Activated B cell treated with CpG ODN at 0.5 μM for 24 hours (primary cell): ENCODE results near the gene HDGFL3. TPM values are rescaled to one million over a fixed set of nuclear protein-coding genes. Genes with fewer than 3 reads are reported as not detected.

Source experiments
- ATAC-seq: fragments of 200-7000 bp; cut with Tn5 transposase; one replicate; pipeline ENCODE4 v1.10.0; 2021; ENCODE audit warnings: low read depth, mild to moderate bottlenecking, moderate library complexity
- CTCF ChIA-PET: fragments of 350-600 bp; sonication (Branson Sonifier 250); formaldehyde crosslinking; loops from one replicate; lab custom pipeline; 2021; ENCODE audit warnings: antibody characterized with exemption; lab: Charles Lee
- POLR2A ChIA-PET: fragments of 350-600 bp; sonication (Branson Sonifier 250); formaldehyde crosslinking; loops from one replicate; lab custom pipeline; 2021; ENCODE audit warnings: antibody characterized with exemption; lab: Charles Lee
- DNase-seq: peaks from one replicate; pipeline ENCODE4 v3.0.0; 2022
- H3K27ac Mint-ChIP-seq: one replicate; pipeline ENCODE4 v1.8.0; 2020; ENCODE audit warnings: mixed read lengths
- H3K27me3 Mint-ChIP-seq: one replicate; pipeline ENCODE4 v1.8.0; 2021; ENCODE audit warnings: mixed read lengths
- H3K36me3 Mint-ChIP-seq: one replicate; pipeline ENCODE4 v1.8.0; 2021; ENCODE audit warnings: low read depth, mixed read lengths
- H3K4me1 Mint-ChIP-seq: one replicate; pipeline ENCODE4 v1.8.0; 2021; ENCODE audit warnings: mixed read lengths
- H3K4me3 Mint-ChIP-seq: one replicate; pipeline ENCODE4 v1.8.0; 2020; ENCODE audit warnings: mild to moderate bottlenecking, mixed read lengths
- H3K9me3 Mint-ChIP-seq: one replicate; pipeline ENCODE4 v1.8.0; 2020; ENCODE audit warnings: mixed read lengths
- intact Hi-C: fragments of 100-400 bp; cut with micrococcal nuclease; formaldehyde crosslinking; loops from one replicate; pipeline ENCODE4 v1.15.1; 2024
- total RNA-seq: library from RNA; stranded (reverse); gene quantifications from 2 replicates; pipeline ENCODE4 v1.2.3, GENCODE V29; 2022
- TF ChIP-seq, protein P1 (sequence below): fragments of 200-600 bp; IDR thresholded peaks from one replicate; pipeline ENCODE4 v1.8.0; 2022; ENCODE audit warnings: antibody characterized with exemption, mild to moderate bottlenecking

The HDGFL3 gene
- total RNA-seq, 1 donor from 2014 or later: 1.8 TPM

DNA sequence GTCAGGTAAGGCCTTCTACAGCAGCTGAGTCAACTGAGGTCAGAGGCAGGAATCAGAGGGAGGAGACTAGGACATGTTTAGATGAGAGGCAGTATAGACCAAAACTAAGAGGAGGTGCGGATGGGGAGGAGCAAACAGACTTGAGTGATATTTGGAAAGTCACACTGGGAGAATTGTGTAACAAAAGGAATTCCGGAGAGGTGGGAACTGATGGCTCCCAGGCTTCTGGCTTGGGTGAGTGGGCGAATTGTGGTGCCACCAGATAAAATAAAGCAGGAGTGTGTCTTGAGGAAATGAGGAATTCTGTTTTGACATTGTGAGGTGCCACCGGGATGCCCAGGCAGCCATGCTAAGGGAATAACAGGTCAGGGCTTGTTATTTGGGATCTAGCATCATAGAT, 103.5 kb downstream of the HDGFL3 start:
- H3K36me3 Mint-ChIP-seq: no peaks in the 10 kb centered on the region
- no peaks in the 10 kb centered on the region for H3K9me3 Mint-ChIP-seq
- ChIA-PET POLR2A (no interaction called here), CTCF (no interaction called here)
- no peak for ATAC-seq
- H3K27ac Mint-ChIP-seq: no peak overlapping the region
- H3K27me3 Mint-ChIP-seq: peaks cover 28% of the 10 kb centered on the region
- H3K4me1 Mint-ChIP-seq: peaks cover 19% of the 10 kb centered on the region
- no peak for DNase-seq
- intact Hi-C loops: no loop called here
- TF ChIP-seq, protein P1, sequence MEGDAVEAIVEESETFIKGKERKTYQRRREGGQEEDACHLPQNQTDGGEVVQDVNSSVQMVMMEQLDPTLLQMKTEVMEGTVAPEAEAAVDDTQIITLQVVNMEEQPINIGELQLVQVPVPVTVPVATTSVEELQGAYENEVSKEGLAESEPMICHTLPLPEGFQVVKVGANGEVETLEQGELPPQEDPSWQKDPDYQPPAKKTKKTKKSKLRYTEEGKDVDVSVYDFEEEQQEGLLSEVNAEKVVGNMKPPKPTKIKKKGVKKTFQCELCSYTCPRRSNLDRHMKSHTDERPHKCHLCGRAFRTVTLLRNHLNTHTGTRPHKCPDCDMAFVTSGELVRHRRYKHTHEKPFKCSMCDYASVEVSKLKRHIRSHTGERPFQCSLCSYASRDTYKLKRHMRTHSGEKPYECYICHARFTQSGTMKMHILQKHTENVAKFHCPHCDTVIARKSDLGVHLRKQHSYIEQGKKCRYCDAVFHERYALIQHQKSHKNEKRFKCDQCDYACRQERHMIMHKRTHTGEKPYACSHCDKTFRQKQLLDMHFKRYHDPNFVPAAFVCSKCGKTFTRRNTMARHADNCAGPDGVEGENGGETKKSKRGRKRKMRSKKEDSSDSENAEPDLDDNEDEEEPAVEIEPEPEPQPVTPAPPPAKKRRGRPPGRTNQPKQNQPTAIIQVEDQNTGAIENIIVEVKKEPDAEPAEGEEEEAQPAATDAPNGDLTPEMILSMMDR: no peak
- H3K4me3 Mint-ChIP-seq: no peak overlapping the region

DNA sequence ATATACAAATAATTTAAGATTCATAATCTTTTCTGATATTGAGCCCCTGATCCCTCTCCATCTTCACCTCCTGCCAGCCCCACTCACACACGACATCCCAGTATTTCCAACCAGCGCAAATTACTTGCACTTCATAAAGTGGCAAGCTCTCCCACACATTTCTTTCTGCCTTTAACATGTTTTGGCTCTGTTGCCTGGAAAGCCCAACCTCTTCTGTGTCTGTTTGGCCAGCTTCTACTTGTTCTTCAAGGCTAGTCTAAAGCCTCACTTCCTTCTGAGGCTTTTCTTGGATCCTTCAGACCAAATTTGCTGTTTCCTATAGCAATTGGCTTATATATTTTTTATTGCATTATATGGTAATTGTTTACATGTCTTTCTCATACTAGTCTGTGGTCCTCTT, 105.3 kb downstream of the HDGFL3 start:
- ChIA-PET POLR2A (no interaction called here), CTCF (no interaction called here)
- intact Hi-C loops: no loop called here
- TF ChIP-seq, protein P1: no peak
- H3K9me3 Mint-ChIP-seq: peaks cover 7% of the 10 kb centered on the region
- peaks cover 24% of the 10 kb centered on the region for H3K27me3 Mint-ChIP-seq
- no peak for DNase-seq
- ATAC-seq: no peak
- H3K36me3 Mint-ChIP-seq: no peaks in the 10 kb centered on the region
- no peak overlapping the region for H3K27ac Mint-ChIP-seq
- peaks cover 7% of the 10 kb centered on the region for H3K4me1 Mint-ChIP-seq
- no peak overlapping the region for H3K4me3 Mint-ChIP-seq

DNA sequence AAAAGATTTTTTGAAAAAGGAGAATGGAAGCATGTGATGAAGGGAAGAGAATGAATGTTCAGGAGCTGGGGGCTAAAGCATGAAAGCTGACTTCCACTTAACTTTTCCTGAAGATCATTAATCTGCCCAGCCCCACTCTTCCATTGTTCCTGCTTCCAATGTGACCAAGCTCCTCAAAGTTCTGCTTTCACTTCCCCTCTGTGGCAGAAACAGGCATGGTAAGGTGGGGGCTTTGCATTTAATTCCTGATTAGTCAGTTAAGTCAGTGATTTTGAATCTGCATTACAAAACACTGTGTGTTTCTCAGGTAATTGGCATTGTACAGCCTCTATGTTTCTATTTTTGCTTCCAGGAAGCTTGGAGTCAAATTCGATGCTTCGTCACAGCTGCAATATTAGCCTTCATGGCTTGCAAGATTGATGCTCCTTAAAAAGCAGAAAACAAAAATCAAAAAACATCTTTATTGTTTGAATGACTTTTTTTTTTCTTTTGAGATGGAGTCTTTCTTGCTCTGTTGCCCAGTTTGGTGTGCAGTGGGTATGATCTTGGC, 107.5 kb downstream of the HDGFL3 start:
- intact Hi-C loops: no loop called here
- no peak overlapping the region for H3K4me3 Mint-ChIP-seq
- peaks cover 18% of the 10 kb centered on the region for H3K27me3 Mint-ChIP-seq
- POLR2A ChIA-PET: no interaction called here
- ATAC-seq (no peak), DNase-seq (no peak)
- H3K36me3 Mint-ChIP-seq: no peaks in the 10 kb centered on the region
- peaks cover 10% of the 10 kb centered on the region for H3K9me3 Mint-ChIP-seq
- no peaks in the 10 kb centered on the region for H3K4me1 Mint-ChIP-seq
- CTCF ChIA-PET: no interaction called here
- no peak overlapping the region for H3K27ac Mint-ChIP-seq
- TF ChIP-seq, protein P1: no peak

DNA sequence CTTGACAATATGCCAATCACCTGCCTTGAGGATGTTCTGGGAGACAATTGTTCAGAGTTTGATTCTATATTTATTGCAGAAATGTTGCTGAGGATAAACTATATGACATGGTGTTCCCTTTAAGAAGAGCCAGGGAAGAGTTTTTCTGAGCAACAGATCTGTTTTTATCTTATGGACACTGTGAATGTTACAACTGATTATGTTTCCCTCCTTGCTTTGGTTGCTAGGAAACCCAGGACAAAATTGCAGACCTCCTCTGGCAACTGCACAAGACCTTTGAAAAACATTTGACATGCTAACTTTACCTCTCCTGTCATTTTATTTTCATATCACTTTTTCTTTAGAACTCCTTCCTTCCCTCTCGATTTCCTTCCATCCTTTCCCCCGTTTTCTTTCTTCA, 108.3 kb downstream of the HDGFL3 start:
- ChIA-PET CTCF (no interaction called here), POLR2A (no interaction called here)
- Mint-ChIP-seq H3K27ac (no peak overlapping the region), H3K4me1 (no peaks in the 10 kb centered on the region), H3K36me3 (no peaks in the 10 kb centered on the region), H3K4me3 (no peak overlapping the region), H3K9me3 (peaks cover 10% of the 10 kb centered on the region), H3K27me3 (peaks cover 16% of the 10 kb centered on the region)
- DNase-seq (no peak), ATAC-seq (no peak)
- intact Hi-C loops: no loop called here
- TF ChIP-seq, protein P1: no peak

DNA sequence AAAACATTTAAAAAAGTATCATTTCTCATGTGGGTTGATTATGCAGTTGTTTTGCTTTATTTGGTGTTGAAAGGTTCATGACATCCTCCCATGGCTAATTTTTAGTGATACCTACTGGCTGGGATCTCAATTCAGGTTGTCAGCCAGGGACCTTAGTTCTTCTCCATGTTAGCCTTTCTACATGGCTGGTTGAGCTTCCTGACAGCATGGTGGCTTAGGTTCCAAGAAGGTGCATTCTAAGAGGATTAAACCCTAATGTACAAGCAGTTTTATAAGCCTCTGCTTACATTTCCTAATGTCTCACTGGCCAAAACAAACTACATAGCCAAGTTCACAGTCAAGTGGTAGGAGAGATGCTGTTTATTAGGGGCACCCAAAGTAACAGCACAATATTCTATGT, 109.5 kb downstream of the HDGFL3 start:
- no peak for ATAC-seq
- POLR2A ChIA-PET: no interaction called here
- CTCF ChIA-PET: no interaction called here
- H3K27ac Mint-ChIP-seq: no peak overlapping the region
- H3K4me3 Mint-ChIP-seq: no peak overlapping the region
- intact Hi-C loops: no loop called here
- peaks cover under 1% of the 10 kb centered on the region for H3K4me1 Mint-ChIP-seq
- H3K27me3 Mint-ChIP-seq: peaks cover 10% of the 10 kb centered on the region
- H3K9me3 Mint-ChIP-seq: peaks cover 10% of the 10 kb centered on the region
- no peaks in the 10 kb centered on the region for H3K36me3 Mint-ChIP-seq
- TF ChIP-seq, protein P1: no peak
- no peak for DNase-seq
